H1 (cell line): ENCODE results near the gene DGUOK. TPM values are rescaled to one million over a fixed set of nuclear protein-coding genes. Genes with fewer than 3 reads are reported as not detected.

Experiments used
- CTCF ChIA-PET: fragments of 300-600 bp; sonication (Branson Sonifier 250); formaldehyde crosslinking; loops from one replicate; lab custom pipeline; 2021; ENCODE audit not compliant: partially characterized antibody; lab: Charles Lee
- POLR2A ChIA-PET: fragments of 300-600 bp; sonication (Branson Sonifier 250); formaldehyde crosslinking; loops from one replicate; lab custom pipeline; 2021; ENCODE audit warnings: inconsistent platforms; ENCODE audit not compliant: partially characterized antibody; lab: Charles Lee
- DNase-seq, 2 experiments: peaks; one replicate each; pipeline versions ENCODE4 v3.0.0 to v3.0.0-alpha.2; 2010 to 2022; ENCODE audit warnings: low spot score in 2 of 2, low read depth in 1 of 2, mixed read lengths in 1 of 2
- FAIRE-seq: peaks from 2 replicates; lab custom pipeline; 2011; peaks lifted over from hg19 to GRCh38; lab: Jason Lieb, UNC
- H2AFZ ChIP-seq: 2 replicates; pipeline ENCODE4 v1.8.1; 2012; ENCODE audit warnings: low read length, inconsistent platforms
- H2AK5ac ChIP-seq: 2 replicates; pipeline ENCODE4 v1.6.1; 2013; ENCODE audit warnings: low read depth, low read length
- H2BK120ac ChIP-seq: replicated peaks from 2 replicates; pipeline ENCODE3; 2013; ENCODE audit warnings: low read depth, low read length, inconsistent platforms
- H2BK12ac ChIP-seq: 2 replicates; pipeline ENCODE4 v1.6.1; 2013; ENCODE audit warnings: low read depth, low read length
- H2BK15ac ChIP-seq: 2 replicates; pipeline ENCODE4 v1.6.1; 2013; ENCODE audit warnings: low read length
- H2BK20ac ChIP-seq: 2 replicates; pipeline ENCODE4 v1.6.1; 2013; ENCODE audit warnings: low read length
- H2BK5ac ChIP-seq: 2 replicates; pipeline ENCODE4 v1.6.1; 2013; ENCODE audit warnings: low read depth, low read length
- H3K14ac ChIP-seq: 2 replicates; pipeline ENCODE4 v1.6.1; 2013; ENCODE audit warnings: inconsistent platforms; ENCODE audit not compliant: insufficient read length
- H3K18ac ChIP-seq: 2 replicates; pipeline ENCODE4 v1.6.1; 2013; ENCODE audit warnings: low read length; ENCODE audit errors: extremely low read depth
- H3K23ac ChIP-seq: 2 replicates; pipeline ENCODE4 v1.6.1; 2013; ENCODE audit warnings: inconsistent platforms; ENCODE audit not compliant: insufficient read length
- H3K23me2 ChIP-seq: 2 replicates; pipeline ENCODE4 v1.6.1; 2013; ENCODE audit warnings: low read depth, low read length
- H3K27ac ChIP-seq: 2 replicates; pipeline ENCODE4 v1.6.1; 2011; ENCODE audit warnings: low read depth, low read length, inconsistent platforms
- H3K27me3 ChIP-seq, 4 experiments: replicated peaks in 1 of 4; 1 replicate in 1 of 4; 2 replicates in 3 of 4; pipeline versions ENCODE4 v1.6.1 to v1.8.1; 2011 to 2013; ENCODE audit warnings: low read length in 3 of 4, mild to moderate bottlenecking in 3 of 4, inconsistent platforms in 2 of 4, mixed read lengths in 2 of 4, moderate library complexity in 1 of 4; ENCODE audit not compliant: control insufficient read depth in 3 of 4, insufficient read depth in 3 of 4; ENCODE audit errors: extremely low read depth in 1 of 4
- H3K36me3 ChIP-seq, 4 experiments: 2 replicates each; pipeline versions ENCODE4 v1.6.1 to v1.8.1; 2011 to 2013; ENCODE audit warnings: mild to moderate bottlenecking in 4 of 4, low read length in 3 of 4, moderate library complexity in 2 of 4, control low read depth in 1 of 4, inconsistent platforms in 1 of 4; ENCODE audit not compliant: insufficient read depth in 4 of 4, control insufficient read depth in 2 of 4
- H3K4ac ChIP-seq: replicated peaks from 2 replicates; pipeline ENCODE3; 2013; ENCODE audit warnings: low read length, low read depth, mixed read lengths, inconsistent platforms; ENCODE audit not compliant: insufficient read length
- H3K4me1 ChIP-seq, 4 experiments: replicated peaks in 1 of 4; 1 replicate in 1 of 4; 2 replicates in 3 of 4; pipeline versions ENCODE4 v1.6.1 to v1.8.1; 2011 to 2013; ENCODE audit warnings: low read length in 3 of 4, inconsistent platforms in 2 of 4, mixed read lengths in 1 of 4; ENCODE audit not compliant: insufficient read depth in 4 of 4, control insufficient read depth in 3 of 4
- H3K4me2 ChIP-seq, 2 experiments: 2 replicates each; pipeline versions ENCODE4 v1.6.1 to v1.8.1; 2011 to 2013; ENCODE audit warnings: low read depth in 2 of 2, low read length in 2 of 2, control low read depth in 1 of 2, inconsistent platforms in 1 of 2, mild to moderate bottlenecking in 1 of 2; ENCODE audit not compliant: insufficient read depth in 1 of 2
- H3K4me3 ChIP-seq, 4 experiments: fragments of 200-600, 300-600 bp in 1 of 4; sonication (generic), shearing (Covaris generic), sonication (Bioruptor Twin) in 1 of 4; 2 replicates each; pipeline versions ENCODE4 v1.5.1 to v1.8.1; 2011 to 2016; ENCODE audit warnings: low read length in 4 of 4, low read depth in 3 of 4, control low read depth in 2 of 4, inconsistent platforms in 2 of 4, mild to moderate bottlenecking in 2 of 4, mixed read lengths in 1 of 4, moderate library complexity in 1 of 4; ENCODE audit not compliant: insufficient read depth in 2 of 4; ENCODE audit errors: extremely low read depth in 1 of 4
- H3K56ac ChIP-seq: replicated peaks from 2 replicates; pipeline ENCODE3; 2013; ENCODE audit warnings: low read depth, mild to moderate bottlenecking, mixed read lengths, low read length, inconsistent platforms; ENCODE audit not compliant: insufficient read length
- H3K79me1 ChIP-seq: 2 replicates; pipeline ENCODE4 v1.6.1; 2013; ENCODE audit warnings: low read depth, low read length, control low read depth
- H3K79me2 ChIP-seq, 2 experiments: 2 replicates each; pipeline versions ENCODE4 v1.6.1 to v1.8.1; 2012 to 2013; ENCODE audit warnings: low read length in 2 of 2, mild to moderate bottlenecking in 2 of 2, inconsistent platforms in 1 of 2; ENCODE audit not compliant: insufficient read depth in 2 of 2, control insufficient read depth in 1 of 2
- H3K9ac ChIP-seq, 4 experiments: replicated peaks in 1 of 4; 1 replicate in 1 of 4; 2 replicates in 3 of 4; pipeline versions ENCODE4 v1.6.1 to v1.8.1; 2011 to 2013; ENCODE audit warnings: low read depth in 3 of 4, low read length in 3 of 4, control low read depth in 2 of 4, mild to moderate bottlenecking in 2 of 4, moderate library complexity in 2 of 4, inconsistent platforms in 1 of 4; ENCODE audit errors: extremely low read depth in 1 of 4
- H3K9me3 ChIP-seq, 2 experiments: 2 replicates each; pipeline versions ENCODE4 v1.6.1 to v1.8.1; 2012 to 2013; ENCODE audit warnings: mild to moderate bottlenecking in 2 of 2, moderate library complexity in 2 of 2, control low read depth in 1 of 2, inconsistent platforms in 1 of 2, low read depth in 1 of 2, low read length in 1 of 2, mixed read lengths in 1 of 2; ENCODE audit not compliant: insufficient read depth in 2 of 2
- H4K20me1 ChIP-seq, 2 experiments: replicated peaks in 1 of 2; 2 replicates each; pipeline versions ENCODE3 to v1.8.1; 2011 to 2013; ENCODE audit warnings: inconsistent platforms in 2 of 2, low read length in 2 of 2, mild to moderate bottlenecking in 1 of 2; ENCODE audit not compliant: insufficient read depth in 2 of 2, control insufficient read depth in 1 of 2
- H4K5ac ChIP-seq: 2 replicates; pipeline ENCODE4 v1.6.1; 2013; ENCODE audit warnings: low read length, low read depth, mixed read lengths, inconsistent platforms; ENCODE audit not compliant: insufficient read length
- H4K8ac ChIP-seq: 2 replicates; pipeline ENCODE4 v1.8.0; 2013; ENCODE audit warnings: mild to moderate bottlenecking, moderate library complexity, low read length, inconsistent platforms; ENCODE audit not compliant: insufficient read depth; ENCODE audit errors: extremely low read depth
- H4K91ac ChIP-seq: replicated peaks from 2 replicates; pipeline ENCODE3; 2013; ENCODE audit warnings: low read length, mixed read lengths, inconsistent platforms; ENCODE audit not compliant: insufficient read length
- BCL11A ChIP-seq, 2 experiments: IDR thresholded peaks; one replicate each; pipeline ENCODE4 v1.6.1; 2011; ENCODE audit warnings: low read depth in 2 of 2, low read length in 2 of 2, mild to moderate bottlenecking in 2 of 2
- KDM4A ChIP-seq: IDR thresholded peaks from one replicate; pipeline ENCODE4 v1.7.1; 2012; ENCODE audit warnings: low read depth, mild to moderate bottlenecking, moderate library complexity, low read length, inconsistent platforms; ENCODE audit not compliant: severe bottlenecking
- PHF8 ChIP-seq: fragments of 200-600 bp; sonication (generic); conservative IDR thresholded peaks from 2 replicates; pipeline ENCODE4 v1.7.1; 2012; ENCODE audit warnings: low read depth, mild to moderate bottlenecking, inconsistent platforms, low read length, moderate library complexity
- RAD21 ChIP-seq, 2 experiments: IDR thresholded peaks in 1 of 2; conservative IDR thresholded peaks in 1 of 2; 2 replicates each; pipeline ENCODE4 v1.6.1; 2011; ENCODE audit warnings: low read depth in 2 of 2, low read length in 2 of 2, improper control_type of control experiment in 1 of 2, inconsistent platforms in 1 of 2, mild to moderate bottlenecking in 1 of 2, moderate library complexity in 1 of 2
- SAP30 ChIP-seq: fragments of 300-600 bp; sonication (generic); IDR thresholded peaks from 2 replicates; pipeline ENCODE4 v1.7.1; 2012; ENCODE audit warnings: low read length, moderate library complexity, mild to moderate bottlenecking, inconsistent platforms; ENCODE audit not compliant: insufficient read depth, insufficient replicate concordance
- TCF12 ChIP-seq: IDR thresholded peaks from 2 replicates; pipeline ENCODE4 v1.6.1; 2011; ENCODE audit warnings: low read depth, mild to moderate bottlenecking, low read length
- WGBS, 2 experiments: shearing (Covaris generic) in 1 of 2; methylation state at CpG; one replicate each; pipeline versions ENCODE4 v1.1.6 to v1.1.7; 2013 to 2015; ENCODE audit warnings: low lambda C conversion rate in 2 of 2, mixed read lengths in 2 of 2, inconsistent platforms in 1 of 2, low coverage in 1 of 2, missing lambda C conversion rate in 1 of 2; ENCODE audit not compliant: insufficient replicate concordance in 2 of 2, insufficient coverage in 1 of 2, insufficient read length in 1 of 2; ENCODE audit errors: extremely low coverage in 1 of 2, missing lambda C conversion rate in 1 of 2; 5-methylcytosine and 5-hydroxymethylcytosine counted together
- polyA plus RNA-seq, 7 experiments: library from polyadenylated mRNA; depleted of rRNA in 3 of 7; stranded (reverse) in 5 of 7; unstranded in 2 of 7; fragments of >200 nt in 5 of 7; fragments of 200-250 nt in 2 of 7; gene quantifications; 1 replicate in 5 of 7; 2 replicates in 1 of 7; 4 replicates in 1 of 7; pipeline versions ENCODE4 v1.2.1 to v1.2.3, GENCODE V29; 2011 to 2013; ENCODE audit warnings: missing spikeins in 2 of 7, mixed read lengths in 2 of 7
- total RNA-seq: library from RNA; stranded (reverse); fragmentation: NEBNext Ultra II Directional; extraction: Animal tissue kit (Norgen Biotek cat#: 25700); gene quantifications from 2 replicates; pipeline ENCODE4 v1.2.1, GENCODE V29; 2021

DGUOK gene
- total and polyA plus RNA-seq, 2 of the 8 experiments (the other 6 are each of a cell fraction or from before 2014, with no cell fraction given) = 110 to 168 TPM

DNA sequence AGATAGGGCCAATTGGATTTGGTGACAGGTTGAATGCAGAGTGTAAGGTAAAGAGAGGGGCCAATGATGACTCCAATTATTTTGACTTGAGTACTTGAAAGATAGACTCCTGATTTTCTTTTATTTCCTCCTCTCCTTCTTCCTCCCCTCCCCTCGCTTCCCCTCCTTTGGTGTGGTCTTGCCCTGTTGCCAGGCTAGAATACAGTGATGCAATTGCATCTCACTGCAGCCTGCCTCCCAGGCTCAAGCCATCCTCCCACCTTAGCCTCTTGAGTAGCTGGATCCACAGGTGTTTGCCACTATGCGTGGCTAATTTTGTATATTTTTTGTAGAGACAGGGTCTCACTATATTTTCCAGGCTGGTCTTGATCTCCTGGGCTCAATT lies 2.3 kb downstream of the DGUOK start:
- WGBS, 2 experiments = 86% methylated on average over 2 of the region's 2 CpGs; no CpG with 5 or more reads in 1 of the 2 experiments
- Histone ChIP-seq H3K79me1 (peaks cover 13% of the 10 kb centered on the region), H2BK20ac (no peak overlapping the region), H3K4me3 (no peak overlapping the region), H2BK12ac (no peak overlapping the region), H3K79me2 (peaks cover 19 to 69% of the 10 kb centered on the region in 2 experiments), H3K27ac (no peak overlapping the region), H3K14ac (no peak overlapping the region), H3K27me3 (no peaks in the 10 kb centered on the region), H3K18ac (no peak overlapping the region), H3K23ac (no peak overlapping the region), H2BK120ac (no peak overlapping the region), H2AK5ac (no peak overlapping the region), H2BK5ac (no peak overlapping the region; the same call in 1 of the 2 replicates), H3K23me2 (no peaks in the 10 kb centered on the region; the same call in 1 of the 2 replicates), H2BK15ac (no peak overlapping the region), H3K4ac (no peak overlapping the region), H3K9ac (no peak overlapping the region), H4K8ac (no peak overlapping the region), H4K20me1 (peaks cover 5 to 12% of the 10 kb centered on the region in 2 experiments), H3K56ac (no peak overlapping the region), H4K91ac (no peak overlapping the region), H2AFZ (no peak overlapping the region), H3K4me1 (peaks cover 0 to 4% (median 1%) of the 10 kb centered on the region in 4 experiments; a peak in 2 of 7 replicates), H4K5ac (no peak overlapping the region), H3K9me3 (no peaks in the 10 kb centered on the region), H3K4me2 (peak overlapping the region in 1 of 2 experiments; percentile 2; a peak in 2 of 4 replicates), H3K36me3 (peaks cover 0 to 7% (median 1%) of the 10 kb centered on the region in 4 experiments; a peak in 4 of 8 replicates)
- FAIRE-seq (no peak), DNase-seq (no peak)
- ChIA-PET POLR2A (interaction anchor here (1.4 kb wide), 1 partner anchor 9 kb away, joined by 3 read pairs; no protein-coding TSS in a partner anchor), CTCF (interaction anchor here (0.7 to 1.6 kb wide), 4 partner anchors 10 to 152 kb away, joined by 3 to 5 read pairs (median 4); no protein-coding TSS in a partner anchor)
- TF ChIP-seq TCF12 (no peak), SAP30 (no peak), BCL11A (IDR thresholded peaks at IDR 0.05; ENCODE audit: low read depth in 2 of 2, low read length in 2 of 2) (no peak), KDM4A (no peak), PHF8 (no peak), RAD21 (IDR thresholded peaks at IDR 0.05 in 1 of 2, conservative IDR thresholded peaks at IDR 0.05 in 1 of 2; ENCODE audit: low read depth in 2 of 2, low read length in 2 of 2) (no peak)
